GM18909 (cell line): Measurements from ENCODE around the gene DLL1.

Experiments
- ATAC-seq: cut with Tn5 transposase; IDR thresholded peaks from one replicate; pipeline ENCODE4 v1.9.1; 2021; ENCODE audit warnings: mild to moderate bottlenecking; ENCODE audit not compliant: unreplicated experiment, poor library complexity

Gene DLL1

DNA sequence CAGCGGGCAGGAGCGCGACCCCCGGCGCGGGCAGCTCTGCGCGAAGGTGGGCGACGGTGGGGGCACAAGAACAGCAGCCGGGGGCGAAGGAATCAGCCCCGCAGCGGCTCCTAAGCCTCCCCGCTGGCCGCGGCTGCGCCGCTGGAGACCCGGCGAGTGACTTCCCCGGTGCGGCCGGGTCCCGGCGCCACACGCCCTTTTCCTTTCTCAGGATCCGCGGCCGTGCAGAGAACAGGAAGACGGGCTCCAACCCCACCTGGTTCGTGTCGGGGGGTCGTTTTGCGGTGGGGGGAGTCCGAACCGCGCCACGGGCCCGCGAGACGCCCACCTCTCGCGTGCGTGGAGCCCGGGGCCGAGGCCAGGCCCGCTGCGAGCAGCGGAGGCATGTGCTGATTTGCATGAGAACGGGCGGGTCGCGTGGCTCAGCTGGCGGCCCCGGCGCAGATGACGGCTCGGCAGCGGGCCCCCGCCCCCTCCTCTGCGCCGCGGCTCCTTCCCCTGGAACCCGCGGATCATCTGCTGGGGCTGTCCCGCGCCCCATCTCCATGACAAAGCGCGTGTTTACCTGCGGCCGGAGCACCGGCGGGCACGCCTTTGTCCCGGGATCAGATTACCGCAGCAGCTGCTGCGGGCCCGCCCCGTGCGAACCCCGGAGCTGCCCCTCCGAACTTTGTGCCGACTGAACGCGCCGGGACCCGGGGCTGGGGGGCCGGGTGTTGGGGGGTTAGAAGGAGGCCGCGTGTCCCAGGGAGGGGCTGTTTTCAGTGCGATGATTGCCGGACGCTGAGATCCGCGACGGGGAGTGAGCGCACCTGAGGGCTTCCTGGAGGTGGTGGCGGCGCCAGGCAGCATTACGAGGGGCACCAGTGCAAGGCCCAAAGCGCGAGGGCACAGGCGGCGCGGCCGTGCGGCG is 4.9 kb upstream of the DLL1 start:
- ATAC-seq, result peak; percentile 58

DNA sequence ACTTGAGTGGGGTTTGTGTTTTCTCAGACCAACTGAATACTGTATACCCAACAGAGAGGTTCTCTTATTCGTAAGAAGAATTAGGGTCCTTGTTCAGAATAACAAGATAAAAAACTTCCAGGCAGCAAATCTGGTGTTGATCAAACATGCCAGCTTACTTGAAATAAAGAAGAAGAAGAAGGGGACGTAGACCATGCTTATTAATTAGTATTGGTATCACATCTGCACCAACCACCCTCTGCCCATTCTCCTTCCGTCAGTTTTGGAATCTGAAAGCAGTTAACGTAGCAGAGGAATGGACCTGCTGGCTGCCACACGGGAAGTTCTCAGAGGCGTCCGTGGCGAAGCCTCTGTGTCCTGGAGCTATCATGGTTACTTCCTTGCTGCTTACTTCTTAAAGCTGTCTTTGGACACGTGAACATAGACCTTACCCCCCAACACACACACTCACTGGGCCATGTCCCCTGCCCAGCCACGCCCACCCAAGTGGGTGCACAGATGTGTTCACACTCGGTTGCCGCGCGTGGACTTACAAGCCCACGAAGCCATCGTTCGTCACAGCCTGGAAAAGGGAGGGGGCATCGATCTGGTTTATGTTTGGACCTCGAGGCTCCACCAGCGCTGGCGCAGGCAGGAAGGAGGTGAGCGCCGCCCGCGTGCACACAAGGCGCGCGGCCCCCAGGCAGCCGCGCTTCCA is 4.1 kb upstream of the DLL1 start:
- no peak for ATAC-seq

DNA sequence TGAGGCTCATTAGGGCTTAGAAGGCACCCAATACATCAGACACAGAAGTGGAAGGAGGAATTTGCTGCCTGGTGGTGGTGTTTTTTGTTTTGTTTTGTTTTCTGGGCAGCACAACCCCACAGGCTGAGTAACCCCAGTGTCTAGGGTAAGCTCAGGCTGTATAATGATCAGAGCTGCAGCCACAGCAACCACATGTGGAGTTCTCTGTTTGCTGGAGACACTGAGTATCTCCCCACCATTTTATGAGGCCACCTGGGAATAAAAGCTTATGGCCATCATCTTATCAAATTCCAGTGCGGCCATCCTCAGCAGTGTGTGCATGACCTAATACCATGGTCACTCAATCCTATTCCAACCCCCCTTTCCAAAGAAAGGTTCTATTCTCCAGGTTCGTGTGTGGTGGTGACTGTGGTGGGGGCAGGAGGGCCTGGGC is 3.4 kb upstream of the DLL1 start:
- no peak for ATAC-seq

DNA sequence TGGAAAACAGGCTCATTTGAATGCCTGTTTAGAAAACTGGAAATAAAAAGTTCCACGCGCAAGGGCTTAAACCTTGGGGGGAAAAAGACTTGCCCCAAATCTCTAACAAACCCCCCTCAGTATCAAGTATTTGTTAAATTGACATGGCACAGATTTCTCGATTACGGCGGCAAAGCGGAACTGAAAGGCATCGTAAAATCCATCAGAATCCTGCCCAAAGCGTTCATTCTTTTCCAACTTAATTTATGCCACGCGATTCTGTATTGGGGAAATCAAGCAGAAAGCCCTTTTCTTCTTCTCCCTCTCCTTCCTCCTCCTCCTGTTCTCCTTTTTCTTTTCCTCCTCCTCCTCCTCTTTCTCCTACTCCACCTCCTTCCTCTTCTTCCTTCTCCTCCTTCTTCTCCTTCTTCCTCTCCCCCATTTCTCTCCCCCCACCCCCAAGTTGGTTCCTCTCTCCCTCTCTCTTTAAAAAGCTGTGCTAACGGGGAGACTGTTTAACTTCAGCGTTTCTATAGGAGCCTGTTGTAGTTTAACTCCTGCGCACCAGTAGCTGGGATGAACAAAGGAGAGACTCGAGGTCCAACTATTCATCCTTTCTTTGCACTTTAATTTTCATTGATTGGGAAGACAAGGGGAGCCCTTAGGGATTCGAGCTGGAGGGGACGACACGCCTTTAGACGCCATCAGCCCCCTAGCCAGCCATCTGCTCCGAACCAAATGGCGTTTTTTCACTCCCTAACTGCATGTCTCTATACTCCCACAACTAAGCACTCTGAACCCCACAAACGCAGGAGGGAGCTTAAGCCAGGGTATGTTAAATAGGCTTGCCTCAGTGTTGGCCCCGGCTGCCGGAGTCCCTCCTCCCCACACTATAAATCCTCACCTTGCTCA is 2.7 kb upstream of the DLL1 start:
- ATAC-seq, result no peak

DNA sequence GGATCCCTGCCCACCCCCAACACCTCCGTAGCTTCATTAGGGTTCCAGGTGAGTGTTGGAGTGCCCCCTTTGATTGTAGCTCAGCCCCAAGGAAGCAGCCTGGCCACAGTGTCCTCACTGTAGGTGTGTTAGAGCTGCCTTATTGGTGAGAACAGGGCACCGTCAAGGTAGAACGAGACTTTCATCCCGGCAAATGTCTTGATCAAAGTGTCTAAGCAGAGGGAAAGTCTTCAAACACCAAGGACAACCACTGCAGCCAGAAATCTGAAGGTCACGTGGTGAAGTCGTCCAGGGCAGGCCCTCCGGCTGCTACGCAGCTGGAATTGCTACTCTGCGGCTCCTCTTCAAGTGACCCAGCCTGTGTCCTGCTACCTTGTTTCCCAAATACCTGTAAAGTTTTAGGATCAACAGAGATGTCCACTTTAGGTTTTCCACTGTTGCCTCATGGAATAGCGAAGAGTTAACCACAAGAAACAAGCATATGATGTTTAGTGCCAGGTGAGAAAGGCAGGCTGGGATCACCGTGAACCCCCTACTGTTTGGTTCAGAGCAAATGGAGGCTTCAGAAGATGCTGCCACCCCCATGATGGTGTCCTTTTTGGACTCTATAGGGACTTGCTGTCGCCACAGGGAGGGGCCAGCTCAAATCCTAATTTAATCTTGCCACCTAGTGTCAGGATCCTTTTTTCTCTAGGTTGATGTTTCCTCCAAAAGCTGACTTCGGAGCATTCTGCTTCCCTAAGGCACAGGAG is 1.7 kb upstream of the DLL1 start:
- ATAC-seq, result no peak

DNA sequence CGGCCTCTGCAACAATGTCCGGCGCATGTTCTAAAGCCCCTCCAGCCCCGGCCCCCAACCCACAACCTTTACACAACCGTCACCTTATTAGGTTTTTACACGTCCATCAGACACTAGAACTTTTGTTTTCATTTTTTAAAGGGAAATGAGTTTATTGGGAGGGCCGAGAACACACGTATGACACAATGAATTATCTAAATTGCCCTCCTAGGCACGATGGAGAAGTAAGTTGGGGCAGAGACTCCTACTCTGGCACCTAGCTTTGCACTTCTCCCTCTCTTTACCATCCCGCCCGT is 1.2 kb upstream of the DLL1 start:
- no peak for ATAC-seq

DNA sequence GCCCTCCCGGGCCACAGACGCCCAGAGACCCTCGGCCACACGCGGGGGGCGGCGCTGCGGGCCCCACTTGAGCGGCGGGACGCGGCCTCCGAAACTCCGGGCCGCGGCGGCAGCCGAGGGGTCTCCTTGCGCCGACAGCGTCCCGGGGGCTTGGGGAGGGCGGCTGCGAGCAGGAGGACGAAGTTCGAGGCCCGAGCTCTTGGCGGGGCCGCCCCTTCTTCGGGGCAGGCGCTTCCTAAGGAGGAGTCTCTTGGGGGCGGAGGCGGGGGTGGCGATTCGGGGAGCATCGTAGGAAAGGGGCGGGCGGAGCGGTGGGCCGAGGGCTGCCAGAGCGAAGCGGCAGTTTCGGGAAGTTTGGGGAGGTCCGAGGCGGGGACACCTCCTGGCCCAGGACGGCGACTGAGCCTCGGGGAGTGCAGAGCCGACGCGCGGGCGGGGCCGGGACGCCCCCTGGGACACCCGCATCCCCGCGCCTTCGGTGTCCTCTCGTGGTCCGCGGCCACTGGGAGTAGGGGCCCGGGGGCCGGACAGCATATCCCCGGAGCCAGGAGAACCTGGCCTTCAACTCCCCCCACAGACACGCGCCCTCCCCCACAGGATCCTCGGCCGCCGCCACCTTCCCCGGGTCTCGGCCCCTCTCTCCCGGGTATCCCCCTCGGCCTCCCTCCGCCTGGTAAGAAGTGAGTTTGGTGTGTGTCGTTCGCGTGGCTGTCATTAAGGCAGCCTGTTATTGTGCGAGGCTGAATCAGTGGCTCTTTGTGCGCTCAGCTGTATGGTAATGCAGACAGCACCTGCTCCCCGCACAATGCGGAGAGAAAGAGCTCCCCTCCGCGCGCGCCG is 613 bp upstream of the DLL1 start:
- peak; percentile 46 for ATAC-seq

DNA sequence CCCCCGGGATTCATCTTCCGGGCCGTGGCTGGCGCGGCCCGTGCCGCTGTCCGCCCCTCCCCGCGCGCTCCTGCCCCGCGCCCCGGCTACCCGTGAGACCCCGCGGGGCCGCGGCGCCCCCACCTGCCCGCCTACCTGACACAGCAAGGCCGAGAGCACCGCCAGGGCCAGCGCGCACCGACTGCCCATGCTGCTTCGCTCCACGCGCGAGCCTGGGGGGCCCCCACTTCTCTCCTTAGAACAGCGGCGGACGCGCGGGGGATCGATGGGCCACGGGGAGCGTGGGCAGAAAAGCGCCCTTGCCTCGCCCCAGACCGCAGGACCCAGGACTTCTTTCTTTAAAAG is 955 bp downstream of the DLL1 start:
- ATAC-seq, result no peak

DNA sequence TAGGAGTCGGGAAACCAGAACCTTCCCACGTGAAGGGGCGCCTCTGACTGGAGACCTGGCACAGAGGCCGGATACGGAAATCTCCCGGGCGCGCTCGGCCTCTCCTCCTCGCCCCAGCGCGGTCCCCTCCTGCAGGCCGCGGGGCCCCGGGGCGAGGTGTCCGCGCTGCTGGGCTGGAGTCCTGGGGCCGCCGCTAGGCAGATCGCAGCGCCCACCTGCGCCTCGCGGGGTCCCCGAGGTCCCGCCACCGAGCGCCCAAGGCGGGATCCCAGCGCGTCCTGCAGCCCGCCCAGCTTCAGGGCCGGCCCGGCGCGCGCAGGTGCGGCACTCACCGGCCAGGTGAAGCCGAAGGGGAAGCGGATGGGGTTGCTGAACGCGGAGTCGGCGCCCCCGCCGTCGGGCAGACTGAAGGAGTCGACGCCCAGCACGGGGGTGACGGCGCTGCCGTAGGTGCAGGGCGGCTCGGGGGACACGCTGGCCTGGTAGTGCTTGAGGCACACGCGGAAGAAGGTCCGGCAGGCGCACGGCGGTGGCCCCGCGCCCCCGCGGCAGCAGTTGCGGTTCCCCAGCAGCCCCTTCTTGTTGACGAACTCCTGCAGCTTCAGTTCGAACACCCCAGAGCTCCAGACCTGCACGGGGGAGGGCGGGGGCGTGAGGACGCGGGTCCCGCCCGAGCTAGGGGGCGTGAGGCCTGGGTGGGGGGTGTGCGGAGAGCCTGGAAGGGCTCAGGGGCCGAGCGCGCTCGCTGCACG is 1.5 kb downstream of the DLL1 start:
- ATAC-seq, result no peak

DNA sequence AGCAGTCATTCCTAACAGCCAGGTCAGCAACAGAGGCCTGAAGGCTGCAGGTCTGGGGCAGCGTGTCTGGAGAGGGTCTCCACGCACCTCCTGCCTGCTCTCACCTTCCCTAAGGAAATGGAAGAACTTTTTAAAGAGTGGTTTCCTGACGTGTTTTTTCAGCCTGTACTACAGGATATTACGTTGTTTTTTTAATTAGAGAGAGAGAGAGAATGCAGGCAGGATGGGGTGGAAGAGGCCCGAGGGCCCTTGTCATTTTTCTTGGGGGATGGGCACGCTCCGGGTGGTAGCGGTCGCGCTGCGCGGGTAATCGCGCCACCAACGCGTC is 2.1 kb downstream of the DLL1 start:
- ATAC-seq, result no peak

DNA sequence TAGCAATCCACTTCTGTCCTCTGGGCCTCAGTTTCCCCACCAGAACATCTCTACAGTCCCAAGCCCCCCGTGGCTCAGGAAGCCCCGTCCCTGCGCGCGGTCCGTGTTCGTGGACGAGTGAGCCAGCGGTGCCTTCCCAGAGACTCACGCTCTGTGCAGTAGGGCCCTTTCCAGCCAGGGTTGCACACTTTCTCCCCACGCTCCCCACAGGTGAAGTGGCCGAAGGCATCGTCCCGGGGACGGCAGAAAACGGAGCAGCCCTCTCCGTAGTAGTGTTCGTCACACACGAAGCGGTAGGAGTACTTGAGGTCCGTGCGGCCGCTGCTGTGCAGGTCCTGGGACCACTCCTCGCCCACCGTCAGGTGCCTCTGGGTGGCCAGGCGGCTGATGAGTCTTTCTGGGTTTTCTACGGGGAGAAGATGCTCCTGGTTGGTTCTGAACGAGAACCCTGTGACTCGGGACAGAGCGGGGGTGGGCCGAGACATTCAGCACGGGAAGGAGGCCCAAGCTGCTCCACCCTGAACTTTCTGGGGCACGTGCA is 2.7 kb downstream of the DLL1 start:
- ATAC-seq, result no peak

DNA sequence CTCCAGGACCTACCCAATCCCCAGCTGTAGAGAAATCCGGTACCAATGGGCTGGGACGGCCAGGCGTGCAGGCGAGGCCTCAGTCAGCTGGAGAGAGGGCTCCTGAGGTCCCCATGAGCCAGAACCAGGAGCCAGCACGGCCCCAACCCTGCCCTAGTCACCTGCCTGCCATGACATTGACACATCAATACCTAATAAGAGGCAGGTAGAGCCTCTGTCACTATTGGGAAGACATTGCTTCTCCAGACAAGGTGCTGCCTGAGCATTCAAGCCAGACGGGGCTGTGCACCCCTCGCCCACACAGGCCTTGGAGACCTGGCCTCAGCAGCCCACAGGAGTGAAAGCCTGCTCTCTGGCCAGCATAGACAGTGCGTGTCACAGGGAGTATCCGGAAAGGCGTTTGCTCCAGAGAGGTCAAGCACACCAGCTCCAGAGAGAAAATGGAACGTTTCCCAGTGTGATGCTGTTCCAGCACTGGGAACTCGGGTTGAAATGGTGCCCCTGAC is 3.5 kb downstream of the DLL1 start:
- no peak for ATAC-seq

DNA sequence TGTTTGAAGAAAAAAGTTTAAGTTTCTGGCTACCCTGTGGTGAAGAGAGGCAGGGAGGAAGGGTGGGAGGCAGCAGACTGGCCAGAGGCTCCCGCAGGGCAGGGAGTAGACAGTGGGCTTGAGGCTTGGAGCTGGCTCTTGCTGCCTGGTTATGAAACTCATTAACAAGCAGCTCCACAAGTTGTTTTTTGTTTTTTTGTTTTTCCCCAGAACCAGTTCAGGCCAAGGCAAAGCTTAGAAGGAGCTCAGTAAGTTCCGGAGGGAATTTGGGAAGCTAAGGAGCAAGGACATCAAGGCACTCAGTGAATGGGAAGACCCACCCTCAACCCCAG is 4.0 kb downstream of the DLL1 start:
- no peak for ATAC-seq

DNA sequence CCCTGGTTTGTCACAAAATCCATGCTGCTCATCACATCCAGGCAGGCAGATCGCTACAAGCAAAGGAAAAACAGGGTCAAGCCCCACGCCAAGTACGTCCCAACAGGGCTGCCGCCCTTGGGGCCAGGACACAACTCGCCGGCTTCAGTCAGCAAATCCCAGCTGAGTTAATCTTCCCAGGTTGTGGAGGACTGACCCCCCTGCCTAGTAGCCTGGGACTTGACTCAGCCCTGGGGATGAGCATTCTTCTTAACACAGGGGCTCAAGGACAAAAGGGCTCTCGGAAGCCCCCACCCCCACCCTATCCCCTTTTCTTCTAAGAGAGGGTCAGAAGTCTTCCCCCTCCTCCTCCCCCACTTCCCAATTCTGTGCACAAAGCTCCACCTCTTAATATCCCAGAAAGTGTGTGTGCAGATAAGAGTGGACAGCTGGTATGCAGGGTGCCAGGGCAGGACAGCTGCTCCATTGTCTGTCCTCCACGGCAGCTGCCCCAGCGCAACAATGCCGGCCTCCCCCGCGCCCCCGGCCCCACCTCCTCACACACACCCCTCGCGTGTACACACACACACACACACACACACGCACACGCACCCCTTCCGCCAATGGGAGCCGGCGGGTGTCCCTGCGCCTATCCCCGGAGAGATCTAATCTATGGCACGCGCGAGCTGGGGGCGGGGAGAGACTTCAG is 4.5 kb downstream of the DLL1 start:
- no peak for ATAC-seq

DNA sequence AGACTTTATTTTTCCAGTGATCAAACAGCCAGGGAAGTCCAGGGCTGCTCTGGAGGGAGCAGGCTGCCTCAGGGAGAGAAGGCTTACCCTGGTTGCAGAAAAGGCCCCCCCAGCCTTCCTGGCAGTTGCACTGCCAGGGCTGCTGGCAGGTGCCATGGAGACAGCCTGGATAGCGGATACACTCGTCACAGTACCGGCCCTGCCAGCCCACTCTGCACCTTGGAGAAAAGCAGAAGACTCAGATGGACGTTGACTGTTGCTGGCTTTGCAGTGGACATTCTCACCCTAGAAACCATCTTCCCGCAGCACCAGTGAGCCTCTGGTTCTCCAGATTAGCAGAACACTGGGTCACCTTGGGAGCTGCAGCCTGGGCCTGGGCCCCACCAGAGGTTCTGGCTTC is 5.4 kb downstream of the DLL1 start:
- no peak for ATAC-seq

DNA sequence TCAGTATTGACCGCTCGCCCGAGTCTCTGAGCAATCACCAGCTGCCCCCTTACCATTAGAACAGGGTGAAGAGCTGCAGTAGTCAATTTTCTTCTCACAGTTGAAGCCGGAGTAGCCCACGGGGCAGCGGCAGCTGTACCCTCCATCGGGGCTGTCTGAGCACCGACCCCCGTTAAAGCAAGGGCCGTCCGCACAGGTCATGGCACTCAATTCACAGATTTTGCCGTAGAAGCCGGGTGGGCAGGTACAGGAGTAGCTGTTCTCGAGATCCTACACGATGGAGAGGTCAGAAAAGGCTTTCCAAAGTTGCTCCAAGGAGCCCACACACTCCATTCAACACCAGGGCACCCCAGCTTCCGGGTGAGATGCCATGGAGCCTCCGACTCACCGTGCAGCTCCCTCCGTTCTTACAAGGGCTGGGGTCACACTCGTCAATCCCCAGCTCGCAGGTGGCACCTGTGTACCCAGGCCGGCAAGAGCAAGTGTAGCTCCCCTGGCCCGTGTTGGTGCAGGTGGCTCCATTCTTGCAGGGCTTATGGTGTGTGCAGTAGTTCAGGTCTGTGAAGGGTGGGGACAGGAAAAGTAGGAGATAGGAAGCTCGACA is 5.9 kb downstream of the DLL1 start:
- no peak for ATAC-seq

DNA sequence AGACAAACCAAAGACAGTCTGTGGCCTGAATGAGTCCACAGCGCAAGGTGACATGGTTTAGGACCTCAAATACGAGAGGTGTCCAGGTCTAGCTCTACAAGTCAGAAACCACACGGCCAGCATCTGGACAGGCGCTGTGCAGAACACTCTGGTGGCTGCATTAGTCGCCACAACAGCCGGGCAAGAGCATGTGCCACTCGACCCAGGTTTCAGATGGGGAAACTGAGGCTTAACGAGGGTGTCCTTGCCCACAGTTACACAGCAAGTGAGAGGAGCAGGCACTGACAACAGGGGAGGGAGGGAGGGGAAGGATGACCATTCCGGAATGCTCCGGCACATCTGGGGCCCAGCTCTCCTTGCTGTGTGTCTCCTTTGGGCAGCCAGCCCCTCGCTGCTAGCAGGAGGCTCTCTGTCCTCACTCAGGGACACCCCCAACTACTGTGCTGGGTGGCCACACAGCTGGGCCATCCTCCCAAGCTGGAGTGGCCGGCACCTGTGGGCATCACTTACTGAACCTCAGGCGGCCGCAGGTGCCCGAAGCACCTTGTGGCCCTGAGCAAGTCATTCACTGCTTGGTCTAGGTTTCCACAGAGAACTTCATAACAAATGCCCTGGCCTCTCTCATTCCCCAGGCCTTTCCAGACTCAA is 6.6 kb downstream of the DLL1 start:
- ATAC-seq, result no peak
